Mesothelial cell of epicardium (in vitro differentiated cells): ENCODE measurements around the gene CLCN4. TPM values are rescaled to one million over a fixed set of nuclear protein-coding genes. Genes with fewer than 3 reads are reported as not detected.

Experiments used
- DNase-seq, 2 experiments: peaks; one replicate each; pipeline ENCODE4 v3.0.0; 2021; ENCODE audit warnings: low spot score in 2 of 2; ENCODE audit not compliant: unreplicated experiment in 2 of 2
- H3K27ac Mint-ChIP-seq: 2 replicates; pipeline ENCODE4 v1.8.0; 2021; ENCODE audit warnings: mixed read lengths
- H3K27me3 Mint-ChIP-seq: 2 replicates; pipeline ENCODE4 v1.8.0; 2021; ENCODE audit warnings: low read depth, mixed read lengths
- H3K36me3 Mint-ChIP-seq: 2 replicates; pipeline ENCODE4 v1.8.0; 2021; ENCODE audit warnings: mixed read lengths
- H3K4me1 Mint-ChIP-seq: 2 replicates; pipeline ENCODE4 v1.8.0; 2021; ENCODE audit warnings: mixed read lengths
- H3K4me3 Mint-ChIP-seq: 2 replicates; pipeline ENCODE4 v1.8.0; 2021; ENCODE audit warnings: mild to moderate bottlenecking, moderate library complexity, mixed read lengths
- H3K9me3 Mint-ChIP-seq: 2 replicates; pipeline ENCODE4 v1.8.0; 2021; ENCODE audit warnings: mixed read lengths
- total RNA-seq: library from RNA; stranded (reverse); gene quantifications from 3 replicates; pipeline ENCODE4 v1.2.1, GENCODE V29; 2021
- TF ChIP-seq, protein P1 (sequence below): fragments of 200-600 bp; sonication (generic); IDR thresholded peaks from one replicate; pipeline ENCODE4 v1.5.0; 2021; ENCODE audit warnings: antibody characterized with exemption; ENCODE audit not compliant: unreplicated experiment

CLCN4 gene
- total RNA-seq, 1 donor from 2014 or later: 8.6 TPM

DNA sequence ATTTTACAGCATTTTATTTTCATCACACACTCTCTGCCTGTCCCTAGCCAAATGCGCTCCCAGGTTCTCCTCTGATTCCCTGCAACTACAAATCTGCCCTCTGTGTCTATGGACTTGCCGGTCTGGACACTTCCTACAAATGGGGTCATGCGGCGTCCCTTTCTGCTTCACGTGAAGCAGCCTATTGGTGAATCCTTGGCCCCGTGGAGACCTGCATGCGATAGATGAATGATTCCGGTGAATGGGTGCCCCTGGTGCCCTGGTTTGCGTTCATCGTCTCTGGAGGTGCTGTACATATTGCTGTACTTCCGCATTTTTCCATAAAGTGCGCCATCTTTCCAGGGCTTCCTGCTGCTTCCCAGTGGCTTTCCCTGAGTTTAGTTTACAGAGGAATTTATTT lies 27.5 kb upstream of the CLCN4 start:
- Mint-ChIP-seq H3K4me1 (no peaks in the 10 kb centered on the region), H3K36me3 (peaks cover 55% of the 10 kb centered on the region), H3K27ac (no peak overlapping the region), H3K4me3 (no peak overlapping the region), H3K9me3 (peaks cover 27% of the 10 kb centered on the region), H3K27me3 (no peaks in the 10 kb centered on the region)
- DNase-seq: no peak
- TF ChIP-seq, protein P1, sequence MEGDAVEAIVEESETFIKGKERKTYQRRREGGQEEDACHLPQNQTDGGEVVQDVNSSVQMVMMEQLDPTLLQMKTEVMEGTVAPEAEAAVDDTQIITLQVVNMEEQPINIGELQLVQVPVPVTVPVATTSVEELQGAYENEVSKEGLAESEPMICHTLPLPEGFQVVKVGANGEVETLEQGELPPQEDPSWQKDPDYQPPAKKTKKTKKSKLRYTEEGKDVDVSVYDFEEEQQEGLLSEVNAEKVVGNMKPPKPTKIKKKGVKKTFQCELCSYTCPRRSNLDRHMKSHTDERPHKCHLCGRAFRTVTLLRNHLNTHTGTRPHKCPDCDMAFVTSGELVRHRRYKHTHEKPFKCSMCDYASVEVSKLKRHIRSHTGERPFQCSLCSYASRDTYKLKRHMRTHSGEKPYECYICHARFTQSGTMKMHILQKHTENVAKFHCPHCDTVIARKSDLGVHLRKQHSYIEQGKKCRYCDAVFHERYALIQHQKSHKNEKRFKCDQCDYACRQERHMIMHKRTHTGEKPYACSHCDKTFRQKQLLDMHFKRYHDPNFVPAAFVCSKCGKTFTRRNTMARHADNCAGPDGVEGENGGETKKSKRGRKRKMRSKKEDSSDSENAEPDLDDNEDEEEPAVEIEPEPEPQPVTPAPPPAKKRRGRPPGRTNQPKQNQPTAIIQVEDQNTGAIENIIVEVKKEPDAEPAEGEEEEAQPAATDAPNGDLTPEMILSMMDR: no peak

DNA sequence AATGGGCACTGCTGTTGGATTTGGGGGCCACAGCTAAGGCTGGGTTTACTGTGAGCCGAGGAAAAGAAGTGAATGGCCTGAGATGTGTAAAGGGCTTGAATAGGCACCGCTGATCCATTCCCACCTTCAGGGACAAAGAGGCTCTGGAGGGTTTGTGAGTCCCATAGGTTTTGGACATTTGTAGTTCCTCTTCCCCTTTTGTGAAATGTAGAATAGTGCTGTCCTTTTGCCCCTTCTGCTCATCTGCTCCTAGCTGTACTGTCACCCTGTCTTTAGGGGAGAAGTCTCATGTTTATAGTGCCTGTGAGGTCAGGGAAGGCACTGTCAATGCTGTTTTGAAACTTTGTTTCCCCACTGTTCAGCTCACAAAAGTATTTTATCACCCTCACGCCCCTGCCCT lies 26.4 kb upstream of the CLCN4 start:
- Mint-ChIP-seq H3K27ac (no peak overlapping the region), H3K9me3 (peaks cover 23% of the 10 kb centered on the region), H3K4me1 (no peaks in the 10 kb centered on the region), H3K4me3 (no peak overlapping the region), H3K36me3 (peaks cover 54% of the 10 kb centered on the region), H3K27me3 (no peaks in the 10 kb centered on the region)
- no peak for DNase-seq
- TF ChIP-seq, protein P1: no peak

DNA sequence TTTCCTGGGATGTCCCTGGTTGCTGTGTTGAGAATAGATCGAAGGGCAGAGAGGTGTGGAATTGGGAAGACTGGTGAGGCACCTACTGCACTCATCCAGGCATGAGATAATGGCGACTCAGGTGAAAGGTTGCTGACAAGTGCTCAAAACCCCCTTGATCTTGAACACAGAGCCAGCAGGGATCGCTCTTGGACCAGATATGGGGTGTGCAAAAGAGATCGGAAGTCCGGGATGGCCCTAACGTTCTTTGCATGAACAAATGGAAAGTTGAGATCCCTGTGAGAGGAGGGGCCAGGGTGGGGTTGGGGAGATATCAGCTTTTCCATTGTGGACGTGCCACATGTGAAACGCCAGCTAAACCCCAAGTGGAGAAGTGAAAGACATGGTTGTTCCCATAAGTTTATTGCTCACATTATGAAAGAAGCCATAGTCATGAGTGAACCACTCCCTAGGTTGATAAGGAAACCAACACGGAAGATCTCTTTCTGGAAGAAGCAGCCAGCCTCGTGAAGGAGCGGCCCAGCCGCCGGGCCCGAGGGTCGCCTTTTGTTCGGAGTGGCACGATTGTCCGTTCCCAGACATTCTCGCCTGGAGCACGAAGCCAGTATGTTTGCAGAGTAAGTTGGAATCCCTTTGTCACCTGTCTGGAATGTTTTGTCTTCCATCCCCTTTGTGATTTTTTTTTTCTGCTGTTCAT lies 22.6 kb upstream of the CLCN4 start:
- Mint-ChIP-seq H3K4me3 (no peak overlapping the region), H3K4me1 (no peaks in the 10 kb centered on the region), H3K9me3 (peaks cover 24% of the 10 kb centered on the region), H3K36me3 (peaks cover 48% of the 10 kb centered on the region), H3K27me3 (no peaks in the 10 kb centered on the region), H3K27ac (no peak overlapping the region)
- DNase-seq: no peak
- TF ChIP-seq, protein P1: no peak

DNA sequence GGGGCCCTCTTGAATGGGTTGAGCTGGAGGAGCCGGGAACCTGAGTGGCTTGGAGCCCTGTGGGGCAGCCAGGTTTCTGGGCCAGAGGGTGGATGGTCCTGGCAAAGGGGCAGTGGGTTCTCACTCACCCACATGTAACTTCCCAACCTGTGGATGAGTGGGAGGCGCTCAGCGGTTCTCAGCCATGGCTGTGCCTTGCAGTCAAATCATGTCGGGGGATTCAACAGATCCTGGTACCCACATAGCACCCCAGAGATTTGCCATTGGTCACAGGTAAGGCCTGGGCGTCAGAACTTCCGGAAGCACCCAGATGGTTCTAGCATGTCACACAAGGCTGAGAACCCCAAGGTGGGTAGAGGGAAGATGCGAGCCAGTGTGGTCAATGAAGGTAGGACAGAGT lies 21.9 kb upstream of the CLCN4 start:
- Mint-ChIP-seq H3K27ac (no peak overlapping the region), H3K9me3 (peaks cover 24% of the 10 kb centered on the region)

DNA sequence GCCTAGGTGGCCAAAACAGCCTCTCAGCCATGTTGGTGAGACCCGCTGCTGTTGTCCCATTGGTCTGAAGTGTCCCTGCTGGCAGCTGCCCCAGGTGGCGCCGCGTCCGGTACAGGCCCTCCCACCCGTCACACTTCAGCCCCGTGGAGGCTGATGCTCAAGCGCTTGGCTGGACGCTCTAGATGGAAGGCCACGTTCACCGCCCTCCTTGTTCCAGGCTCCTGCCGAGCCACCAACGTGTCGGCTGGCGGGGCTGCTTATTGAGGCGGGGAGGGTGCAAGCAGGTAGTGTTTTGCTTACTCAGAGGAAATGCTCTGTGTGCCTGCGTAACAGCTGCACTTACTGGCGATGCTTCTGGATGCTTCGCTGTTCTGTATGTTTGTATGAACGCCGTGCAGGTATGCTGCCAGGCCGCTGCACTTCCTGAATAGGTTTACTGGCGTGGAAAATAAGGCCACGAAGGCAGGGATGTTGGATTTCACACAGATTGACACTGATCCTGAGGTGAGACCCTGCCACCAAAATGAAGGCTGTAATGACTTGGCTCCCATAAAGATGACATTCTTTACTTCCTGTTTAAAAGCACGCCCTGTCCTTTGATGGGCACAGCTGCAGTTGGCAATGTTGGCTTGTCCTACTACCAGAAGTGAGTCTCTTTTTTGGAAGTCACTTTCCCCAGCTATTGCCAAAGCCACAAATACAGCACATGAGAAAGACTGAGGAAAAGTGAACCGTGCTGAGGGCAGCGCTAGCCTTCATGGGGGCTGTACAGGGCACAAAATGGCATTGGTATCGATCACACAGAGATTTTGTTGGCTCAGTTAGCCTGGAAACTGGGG lies 21.0 kb upstream of the CLCN4 start:
- TF ChIP-seq, protein P1: no peak
- no peaks in the 10 kb centered on the region for H3K4me1 Mint-ChIP-seq
- H3K4me3 Mint-ChIP-seq: no peak overlapping the region
- H3K9me3 Mint-ChIP-seq: peaks cover 24% of the 10 kb centered on the region
- no peaks in the 10 kb centered on the region for H3K27me3 Mint-ChIP-seq
- no peak overlapping the region for H3K27ac Mint-ChIP-seq
- DNase-seq: no peak
- H3K36me3 Mint-ChIP-seq: peaks cover 38% of the 10 kb centered on the region

More for the DNA sequence above, 21.9 kb upstream of the CLCN4 start:
- Mint-ChIP-seq H3K27me3 (no peaks in the 10 kb centered on the region), H3K36me3 (peaks cover 45% of the 10 kb centered on the region), H3K4me3 (no peak overlapping the region), H3K4me1 (no peaks in the 10 kb centered on the region)
- TF ChIP-seq, protein P1: no peak
- no peak for DNase-seq
